B cell (primary cell): ENCODE data around the gene LEMD1. TPM values are rescaled to one million over a fixed set of nuclear protein-coding genes. Genes with fewer than 3 reads are reported as not detected.
"Not testable (repeated sequence)": the region's sequence is repeated elsewhere in the genome, so short reads cannot be mapped to it uniquely, and the experiment has no call there.

ENCODE experiments used
- ATAC-seq: fragments of 200-7000 bp; cut with Tn5 transposase; one replicate; pipeline ENCODE4 v1.10.0; 2021; ENCODE audit warnings: low read depth, mild to moderate bottlenecking, moderate number of reproducible peaks, moderate library complexity
- CTCF ChIA-PET: fragments of 350-600 bp; sonication (Branson Sonifier 250); formaldehyde crosslinking; loops from one replicate; lab custom pipeline; 2021; ENCODE audit warnings: antibody characterized with exemption, inconsistent platforms; lab: Charles Lee
- POLR2A ChIA-PET: fragments of 350-600 bp; sonication (Branson Sonifier 250); formaldehyde crosslinking; loops from one replicate; lab custom pipeline; 2021; ENCODE audit warnings: antibody characterized with exemption; lab: Charles Lee
- DNase-seq: peaks from one replicate; pipeline ENCODE4 v3.0.0; 2013
- H2AFZ ChIP-seq: 2 replicates; pipeline ENCODE4 v1.6.1; 2012; ENCODE audit warnings: mild to moderate bottlenecking, low read depth, low read length; ENCODE audit not compliant: insufficient read depth, poor library complexity, severe bottlenecking
- H3K27ac ChIP-seq, 2 donors: 1 replicate in 1 of 2; 2 replicates in 1 of 2; pipeline ENCODE4 v1.5.1; 2012 to 2013; ENCODE audit warnings: low read length in 2 of 2, mild to moderate bottlenecking in 2 of 2, moderate library complexity in 1 of 2
- H3K27me3 ChIP-seq, 4 experiments: fragments of 200-600 bp in 1 of 4; sonication (generic) in 1 of 4; replicated peaks in 1 of 4; 1 replicate in 2 of 4; 2 replicates in 2 of 4; pipeline versions ENCODE4 v1.6.1 to v1.7.0; 2013 to 2016; ENCODE audit warnings: low read length in 3 of 4, mild to moderate bottlenecking in 2 of 4, mixed read lengths in 1 of 4, moderate library complexity in 1 of 4; ENCODE audit not compliant: insufficient read depth in 4 of 4, control insufficient read depth in 3 of 4; ENCODE audit errors: control extremely low read depth in 1 of 4
- H3K36me3 ChIP-seq, 2 experiments: replicated peaks in 1 of 2; 1 replicate in 1 of 2; 2 replicates in 1 of 2; pipeline versions ENCODE4 v1.6.1 to v1.7.1; 2013; ENCODE audit warnings: low read length in 1 of 2; ENCODE audit not compliant: insufficient read depth in 2 of 2, control insufficient read depth in 1 of 2; ENCODE audit errors: control extremely low read depth in 1 of 2, extremely low read depth in 1 of 2
- H3K4me1 ChIP-seq, 2 donors: fragments of 200-600 bp in 1 of 2; sonication (generic) in 1 of 2; 1 replicate in 1 of 2; 2 replicates in 1 of 2; pipeline versions ENCODE4 v1.5.1 to v1.6.1; 2013 to 2017; ENCODE audit warnings: low read length in 2 of 2; ENCODE audit not compliant: control insufficient read depth in 2 of 2, insufficient read depth in 2 of 2
- H3K4me2 ChIP-seq: replicated peaks from 2 replicates; pipeline ENCODE3; 2012; ENCODE audit warnings: mild to moderate bottlenecking, low read depth, low read length; ENCODE audit not compliant: poor library complexity, severe bottlenecking
- H3K4me3 ChIP-seq, 5 experiments: fragments of 200-600 bp in 1 of 5; sonication (generic) in 1 of 5; 1 replicate in 3 of 5; 2 replicates in 2 of 5; pipeline versions ENCODE4 v1.5.1 to v1.7.0; 2011 to 2016; ENCODE audit warnings: low read length in 4 of 5, mild to moderate bottlenecking in 4 of 5, low read depth in 2 of 5, control low read depth in 1 of 5, moderate library complexity in 1 of 5; ENCODE audit not compliant: insufficient read depth in 1 of 5; ENCODE audit errors: control extremely low read depth in 1 of 5, extremely low read depth in 1 of 5
- H3K79me2 ChIP-seq: fragments of 200-600 bp; sonication (generic); one replicate; pipeline ENCODE4 v1.6.0; 2016; ENCODE audit warnings: low read length; ENCODE audit not compliant: control insufficient read depth, insufficient read depth
- H3K9ac ChIP-seq: fragments of 200-600 bp; sonication (generic); 2 replicates; pipeline ENCODE4 v1.6.1; 2017; ENCODE audit warnings: mild to moderate bottlenecking, low read length, moderate library complexity
- H3K9me3 ChIP-seq, 3 donors: one replicate each; pipeline versions ENCODE4 v1.6.1 to v1.7.1; 2013; ENCODE audit warnings: low read length in 2 of 3; ENCODE audit not compliant: control insufficient read depth in 2 of 3, insufficient read depth in 1 of 3; ENCODE audit errors: control extremely low read depth in 1 of 3
- H4K20me1 ChIP-seq: 2 replicates; pipeline ENCODE4 v1.6.0; 2012; ENCODE audit warnings: mild to moderate bottlenecking, low read length; ENCODE audit not compliant: insufficient read depth, control insufficient read depth, poor library complexity, severe bottlenecking
- H3K27ac Mint-ChIP-seq: one replicate; pipeline ENCODE4 v1.8.0; 2021; ENCODE audit warnings: mixed read lengths
- H3K27me3 Mint-ChIP-seq: one replicate; pipeline ENCODE4 v1.8.0; 2021; ENCODE audit warnings: mixed read lengths
- H3K4me1 Mint-ChIP-seq: one replicate; pipeline ENCODE4 v1.8.0; 2021; ENCODE audit warnings: mixed read lengths
- H3K4me3 Mint-ChIP-seq: one replicate; pipeline ENCODE4 v1.8.0; 2021; ENCODE audit warnings: mixed read lengths
- H3K9me3 Mint-ChIP-seq: one replicate; pipeline ENCODE4 v1.8.0; 2022; ENCODE audit warnings: mixed read lengths; ENCODE audit not compliant: insufficient read depth
- EZH2 ChIP-seq: IDR thresholded peaks from 2 replicates; pipeline ENCODE4 v1.6.1; 2012; ENCODE audit warnings: borderline replicate concordance, low read depth, mild to moderate bottlenecking, moderate library complexity, low read length; ENCODE audit not compliant: insufficient read depth, poor library complexity, severe bottlenecking
- WGBS: methylation state at CpG from one replicate; pipeline ENCODE4 v1.1.5; 2013; ENCODE audit warnings: missing lambda C conversion rate; ENCODE audit not compliant: insufficient coverage; 5-methylcytosine and 5-hydroxymethylcytosine counted together
- intact Hi-C: fragments of 100-400 bp; cut with micrococcal nuclease; formaldehyde crosslinking; loops from one replicate; pipeline ENCODE4 v1.10.0; 2022
- polyA plus RNA-seq: library from polyadenylated mRNA; depleted of rRNA; stranded (reverse); fragments of >200 nt; gene quantifications from 2 replicates; pipeline ENCODE4 v1.2.3, GENCODE V29; 2012
- total RNA-seq, 2 donors: library from RNA; stranded (reverse); fragments of 120-200 nt in 1 of 2; gene quantifications; 1 replicate in 1 of 2; 2 replicates in 1 of 2; pipeline versions ENCODE4 v1.2.3 to v1.2.4, GENCODE V29; 2013 to 2022
- TF ChIP-seq, protein P1 (sequence below): fragments of 200-600 bp; IDR thresholded peaks from one replicate; pipeline ENCODE4 v1.8.0; 2022; ENCODE audit warnings: antibody characterized with exemption, mild to moderate bottlenecking

The LEMD1 gene
- total and polyA plus RNA-seq, 2 donors (not counting 1 experiment from before 2014, with no cell fraction given) = 0.57 TPM; not detected in 1

DNA sequence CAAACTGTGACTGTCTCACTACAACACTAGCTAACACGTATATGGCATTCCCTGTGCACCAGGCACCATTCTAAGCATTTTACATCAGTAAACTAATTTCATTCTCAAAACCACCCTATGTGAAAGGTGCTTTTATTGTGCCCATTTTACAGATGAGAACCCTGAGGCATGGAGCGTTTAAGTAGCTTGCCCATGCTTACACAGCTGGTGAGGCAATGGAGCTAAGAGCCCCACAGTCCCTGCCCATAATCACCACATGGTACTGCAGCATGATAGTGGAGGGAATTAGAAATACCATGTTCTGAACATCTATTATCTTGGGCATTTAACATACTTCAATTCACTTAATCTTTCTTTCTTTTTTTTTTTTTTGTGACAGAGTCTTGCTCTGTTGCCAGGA lies 34.0 kb downstream of the LEMD1 start:
- no peaks in the 10 kb centered on the region for H3K79me2 ChIP-seq
- no peak overlapping the region for H3K4me3 ChIP-seq
- no peak overlapping the region for H2AFZ ChIP-seq
- H3K27me3 ChIP-seq = peaks cover 0 to 13% (median 3%) of the 10 kb centered on the region in 4 experiments
- ChIA-PET POLR2A (no interaction called here), CTCF (interaction anchor here (0.9 to 4.4 kb wide), 4 partner anchors 9 to 136 kb away, joined by 3 to 22 read pairs (median 8); no protein-coding TSS in a partner anchor)
- H3K4me1 Mint-ChIP-seq = no peaks in the 10 kb centered on the region
- H3K9ac ChIP-seq = no peak overlapping the region
- TF ChIP-seq, protein P1, sequence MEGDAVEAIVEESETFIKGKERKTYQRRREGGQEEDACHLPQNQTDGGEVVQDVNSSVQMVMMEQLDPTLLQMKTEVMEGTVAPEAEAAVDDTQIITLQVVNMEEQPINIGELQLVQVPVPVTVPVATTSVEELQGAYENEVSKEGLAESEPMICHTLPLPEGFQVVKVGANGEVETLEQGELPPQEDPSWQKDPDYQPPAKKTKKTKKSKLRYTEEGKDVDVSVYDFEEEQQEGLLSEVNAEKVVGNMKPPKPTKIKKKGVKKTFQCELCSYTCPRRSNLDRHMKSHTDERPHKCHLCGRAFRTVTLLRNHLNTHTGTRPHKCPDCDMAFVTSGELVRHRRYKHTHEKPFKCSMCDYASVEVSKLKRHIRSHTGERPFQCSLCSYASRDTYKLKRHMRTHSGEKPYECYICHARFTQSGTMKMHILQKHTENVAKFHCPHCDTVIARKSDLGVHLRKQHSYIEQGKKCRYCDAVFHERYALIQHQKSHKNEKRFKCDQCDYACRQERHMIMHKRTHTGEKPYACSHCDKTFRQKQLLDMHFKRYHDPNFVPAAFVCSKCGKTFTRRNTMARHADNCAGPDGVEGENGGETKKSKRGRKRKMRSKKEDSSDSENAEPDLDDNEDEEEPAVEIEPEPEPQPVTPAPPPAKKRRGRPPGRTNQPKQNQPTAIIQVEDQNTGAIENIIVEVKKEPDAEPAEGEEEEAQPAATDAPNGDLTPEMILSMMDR = no peak
- no peak for TF ChIP-seq EZH2
- H3K27ac Mint-ChIP-seq = no peak overlapping the region
- DNase-seq = no peak
- no peaks in the 10 kb centered on the region for H3K4me1 ChIP-seq
- no peak overlapping the region for H3K27ac ChIP-seq
- no peaks in the 10 kb centered on the region for H3K9me3 ChIP-seq
- H3K9me3 Mint-ChIP-seq = no peaks in the 10 kb centered on the region
- H3K4me2 ChIP-seq = no peak overlapping the region
- H3K4me3 Mint-ChIP-seq = no peak overlapping the region
- peaks cover 35% of the 10 kb centered on the region for H3K27me3 Mint-ChIP-seq
- no peaks in the 10 kb centered on the region for H3K36me3 ChIP-seq
- no peak for ATAC-seq
- H4K20me1 ChIP-seq = no peaks in the 10 kb centered on the region
- no CpG with 5 or more reads among the region's 2 CpGs for WGBS
- intact Hi-C loops = no loop called here

DNA sequence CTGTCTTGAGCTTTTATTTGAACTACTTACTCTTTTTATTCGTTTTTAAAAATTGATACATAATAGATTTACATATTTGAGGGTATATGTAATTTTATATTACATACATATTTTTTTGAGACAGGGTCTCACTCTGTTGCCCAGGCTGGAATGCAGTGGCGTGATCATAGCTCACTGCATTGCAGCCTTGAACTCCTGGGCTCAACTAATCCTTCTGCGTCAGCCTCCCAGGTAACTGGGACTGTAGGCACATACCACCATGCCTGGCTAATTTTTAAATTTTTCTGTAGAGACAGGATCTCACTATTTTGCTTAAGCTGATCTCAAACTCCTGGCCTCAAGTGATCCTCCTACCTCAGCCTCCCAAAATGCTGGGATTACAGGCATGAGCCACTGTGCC lies 38.9 kb downstream of the LEMD1 start:
- H3K9me3 Mint-ChIP-seq, H4K20me1 ChIP-seq, H3K36me3 ChIP-seq, H3K9ac ChIP-seq, H3K4me1 Mint-ChIP-seq, H3K4me2 ChIP-seq, H3K27ac ChIP-seq, H3K27ac Mint-ChIP-seq, POLR2A ChIA-PET, H3K4me1 ChIP-seq, ATAC-seq, H3K79me2 ChIP-seq, H3K27me3 ChIP-seq, H3K9me3 ChIP-seq, H2AFZ ChIP-seq, DNase-seq, intact Hi-C loops, H3K4me3 Mint-ChIP-seq, H3K4me3 ChIP-seq: not testable (repeated sequence)
- 95% methylated on average over 2 of the region's 3 CpGs for WGBS
- peaks cover 31% of the 10 kb centered on the region for H3K27me3 Mint-ChIP-seq
- CTCF ChIA-PET = interaction anchor here (0.7 kb wide), 1 partner anchor 142 kb away, joined by 3 read pairs; no protein-coding TSS in a partner anchor
